ENCODE results near the gene TMEM170A. TPM values are rescaled to one million over a fixed set of nuclear protein-coding genes. Genes with fewer than 3 reads are reported as not detected.

TMEM170A gene
- total and polyA plus RNA-seq, 2 experiments from 2014 or later, result 21.1 to 43.6 TPM

DNA sequence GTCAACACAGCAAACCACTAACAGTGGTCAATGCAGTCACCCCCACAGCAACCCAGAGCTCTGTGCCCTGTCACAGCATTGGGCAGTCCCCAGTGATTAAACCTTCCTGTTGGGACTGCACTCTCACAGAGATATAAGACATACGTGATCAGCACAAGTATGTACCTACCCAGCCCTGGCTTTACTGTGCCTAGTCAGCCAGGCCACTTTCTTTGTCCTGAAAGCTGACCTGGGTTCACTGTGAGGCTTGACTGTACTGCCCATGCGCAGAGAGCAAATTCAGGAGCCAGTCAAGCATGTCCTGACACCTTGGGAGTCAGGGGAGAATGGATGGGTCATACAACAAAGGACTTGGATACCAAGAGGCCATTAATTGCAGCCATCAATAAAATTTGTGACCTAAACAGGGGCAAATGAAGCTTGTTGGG lies 10.9 kb upstream of the TMEM170A start:
- no peak for DNase-seq (ENCODE audit: low spot score)
- H2AFZ ChIP-seq, result no peak overlapping the region
- WGBS (ENCODE audit: low lambda C conversion rate, missing lambda C conversion rate), result 90% methylated on average over 2 of the region's 2 CpGs
- no peaks in the 10 kb centered on the region for H3K9me2 ChIP-seq (replicated peaks; ENCODE audit: insufficient read depth)
- H3K27me3 ChIP-seq, result no peaks in the 10 kb centered on the region
- no peak overlapping the region for H3K4me2 ChIP-seq
- no peak overlapping the region for H3K27ac ChIP-seq
- H3K36me3 ChIP-seq (replicated peaks; ENCODE audit: insufficient read depth, low read depth), result no peaks in the 10 kb centered on the region
- H3K4me3 ChIP-seq, result no peak overlapping the region
- H4K20me1 ChIP-seq (ENCODE audit: insufficient read depth, poor library complexity, severe bottlenecking), result no peaks in the 10 kb centered on the region
- no peaks in the 10 kb centered on the region for H3K4me1 ChIP-seq (ENCODE audit: insufficient read depth)
- no peaks in the 10 kb centered on the region for H3K79me2 ChIP-seq
- no peak for TF ChIP-seq EZH2 (IDR thresholded peaks at IDR 0.05; ENCODE audit: borderline replicate concordance)
- no peak for TF ChIP-seq CTCF (IDR thresholded peaks at IDR 0.05; ENCODE audit: poor library complexity)
- no peak for TF ChIP-seq EZH2phosphoT487 (IDR thresholded peaks at IDR 0.05; ENCODE audit: low read depth, severe bottlenecking, unreplicated experiment)
- H3K9me3 ChIP-seq (ENCODE audit: low read depth), result no peaks in the 10 kb centered on the region

DNA sequence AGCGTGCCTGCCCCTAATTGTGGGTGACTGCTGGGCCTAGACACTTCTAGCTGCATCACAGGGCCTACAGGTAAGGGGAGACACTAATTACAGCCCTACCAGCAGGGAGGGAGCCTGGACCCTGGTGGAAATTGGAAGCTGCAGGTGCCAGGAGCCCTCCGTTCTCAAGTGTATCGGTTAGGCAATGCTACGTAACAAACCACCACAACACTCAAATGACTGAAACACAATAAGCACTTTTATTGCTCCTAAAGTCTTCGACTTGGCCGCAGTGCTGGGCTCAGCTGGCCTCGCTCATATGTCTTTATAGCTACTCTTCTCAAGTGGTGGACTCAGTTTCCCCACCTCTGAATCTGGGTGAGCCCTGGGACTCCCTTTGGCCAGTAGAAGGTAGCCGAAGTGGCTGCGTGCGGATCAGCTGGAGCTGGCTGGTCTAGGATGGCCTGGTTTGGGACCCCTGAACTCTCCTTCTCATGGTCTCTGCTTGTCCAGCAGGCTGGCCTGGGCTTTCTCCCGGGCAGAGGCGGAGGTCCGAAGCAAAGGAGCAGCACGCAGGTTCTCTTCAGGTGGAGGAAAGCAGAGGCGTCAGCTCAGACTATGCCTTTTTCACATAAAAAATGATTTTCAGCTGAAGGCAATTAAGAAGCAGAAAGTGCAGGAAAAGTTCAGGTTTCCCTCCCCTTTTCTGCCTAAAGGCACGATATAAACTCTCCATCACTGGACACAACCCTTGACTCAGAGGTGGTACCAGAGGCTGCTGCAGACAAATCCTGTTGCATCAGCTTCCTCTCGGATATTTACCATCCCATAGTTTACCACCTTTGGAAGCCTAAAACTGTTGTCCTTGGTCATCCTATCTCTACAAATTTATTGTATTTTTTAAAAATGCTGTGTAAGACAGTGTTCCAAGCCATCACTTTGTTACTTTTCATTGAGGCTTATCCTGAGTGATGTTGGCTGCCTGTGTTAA lies 8.7 kb upstream of the TMEM170A start:
- 95% methylated on average over 17 of the region's 17 CpGs for WGBS (ENCODE audit: low lambda C conversion rate, missing lambda C conversion rate)
- no peak overlapping the region for H3K4me2 ChIP-seq

GRCh38 chr16:75471723-75472633 lies 7.5 kb upstream of the TMEM170A start:
- 17% methylated on average over 10 of the region's 10 CpGs for WGBS (ENCODE audit: low lambda C conversion rate, missing lambda C conversion rate)
- no peak overlapping the region for H2AFZ ChIP-seq
- H3K79me2 ChIP-seq, result no peaks in the 10 kb centered on the region
- TF ChIP-seq EZH2phosphoT487 (IDR thresholded peaks at IDR 0.05; ENCODE audit: low read depth, severe bottlenecking, unreplicated experiment) (no peak), CTCF (IDR thresholded peaks at IDR 0.05; ENCODE audit: poor library complexity) (peak; percentile 76), EZH2 (IDR thresholded peaks at IDR 0.05; ENCODE audit: borderline replicate concordance) (no peak)
- H3K36me3 ChIP-seq (replicated peaks; ENCODE audit: insufficient read depth, low read depth), result no peaks in the 10 kb centered on the region
- H3K9me3 ChIP-seq (ENCODE audit: low read depth), result no peaks in the 10 kb centered on the region
- no peak overlapping the region for H3K4me2 ChIP-seq
- H3K9me2 ChIP-seq (replicated peaks; ENCODE audit: insufficient read depth), result no peaks in the 10 kb centered on the region
- no peaks in the 10 kb centered on the region for H3K27me3 ChIP-seq
- no peak overlapping the region for H3K27ac ChIP-seq
- H4K20me1 ChIP-seq (ENCODE audit: insufficient read depth, poor library complexity, severe bottlenecking), result no peaks in the 10 kb centered on the region
- no peak overlapping the region for H3K4me3 ChIP-seq
- no peaks in the 10 kb centered on the region for H3K4me1 ChIP-seq (ENCODE audit: insufficient read depth)
- DNase-seq (ENCODE audit: low spot score), result peak; percentile 83

More for the DNA sequence above, 8.7 kb upstream of the TMEM170A start:
- no peaks in the 10 kb centered on the region for H3K9me2 ChIP-seq (replicated peaks; ENCODE audit: insufficient read depth)
- DNase-seq (ENCODE audit: low spot score), result no peak
- no peak overlapping the region for H3K27ac ChIP-seq
- no peak overlapping the region for H3K4me3 ChIP-seq
- H3K36me3 ChIP-seq (replicated peaks; ENCODE audit: insufficient read depth, low read depth), result no peaks in the 10 kb centered on the region
- no peaks in the 10 kb centered on the region for H3K9me3 ChIP-seq (ENCODE audit: low read depth)
- no peak for TF ChIP-seq CTCF (IDR thresholded peaks at IDR 0.05; ENCODE audit: poor library complexity)
- TF ChIP-seq EZH2phosphoT487 (IDR thresholded peaks at IDR 0.05; ENCODE audit: low read depth, severe bottlenecking, unreplicated experiment), result no peak
- TF ChIP-seq EZH2 (IDR thresholded peaks at IDR 0.05; ENCODE audit: borderline replicate concordance), result no peak
- H4K20me1 ChIP-seq (ENCODE audit: insufficient read depth, poor library complexity, severe bottlenecking), result no peaks in the 10 kb centered on the region
- no peaks in the 10 kb centered on the region for H3K4me1 ChIP-seq (ENCODE audit: insufficient read depth)
- no peaks in the 10 kb centered on the region for H3K79me2 ChIP-seq
- no peaks in the 10 kb centered on the region for H3K27me3 ChIP-seq
- H2AFZ ChIP-seq, result no peak overlapping the region
